GM12878 (cell line): ENCODE data around the gene CALN1. TPM values are rescaled to one million over a fixed set of nuclear protein-coding genes. Genes with fewer than 3 reads are reported as not detected.

Source experiments
- ATAC-seq: fragments of 200-7000 bp; cut with Tn5 transposase; 3 replicates; pipeline ENCODE4 v1.9.1; 2020; ENCODE audit warnings: mild to moderate bottlenecking, moderate library complexity
- BruUV-seq: library from RNA; stranded (reverse); fragments of 400-500 nt; replicated peaks from 2 replicates; lab custom pipeline; 2021; lab: Mats Ljungman, UMichigan
- CTCF ChIA-PET: fragments of 300-600 bp; sonication (Branson Sonifier 250); formaldehyde crosslinking; extraction: SDS; loops from one replicate; lab custom pipeline; 2021; ENCODE audit warnings: inconsistent platforms; lab: Yijun Ruan, JAX
- POLR2A ChIA-PET: fragments of 350-600 bp; formaldehyde crosslinking; extraction: SDS; loops from one replicate; lab custom pipeline; 2021; ENCODE audit warnings: inconsistent platforms; lab: Charles Lee
- RAD21 ChIA-PET: fragments of 300-600 bp; sonication (Branson Sonifier 250); formaldehyde crosslinking; loops from one replicate; lab custom pipeline; 2023; ENCODE audit warnings: antibody characterized with exemption; ENCODE audit not compliant: unreplicated experiment; lab: Charles Lee
- SMC1A ChIA-PET: fragments of 300-600 bp; sonication (Branson Sonifier 250); formaldehyde crosslinking; loops from one replicate; lab custom pipeline; 2023; ENCODE audit not compliant: unreplicated experiment, uncharacterized antibody; lab: Charles Lee
- DNase-seq: peaks from one replicate; pipeline ENCODE4 v3.0.0-alpha.2; 2011; ENCODE audit warnings: low read depth, low spot score
- FAIRE-seq: peaks from 3 replicates; lab custom pipeline; 2011; peaks lifted over from hg19 to GRCh38; lab: Jason Lieb, UNC
- H2AFZ ChIP-seq: 2 replicates; pipeline ENCODE4 v1.6.0; 2011; ENCODE audit warnings: low read depth, low read length, control low read depth; ENCODE audit not compliant: control insufficient read depth
- H3K27ac ChIP-seq: 2 replicates; pipeline ENCODE4 v1.5.1; 2011; ENCODE audit warnings: control low read depth; ENCODE audit not compliant: control insufficient read depth, insufficient read depth
- H3K27me3 ChIP-seq, 2 experiments: replicated peaks in 1 of 2; 2 replicates each; pipeline versions ENCODE4 v1.6.0 to v1.6.1; 2011; ENCODE audit warnings: low read length in 1 of 2; ENCODE audit not compliant: control insufficient read depth in 2 of 2, insufficient read depth in 2 of 2
- H3K36me3 ChIP-seq, 2 experiments: 2 replicates each; pipeline ENCODE4 v1.5.1; 2011; ENCODE audit warnings: low read length in 1 of 2; ENCODE audit not compliant: control insufficient read depth in 2 of 2, insufficient read depth in 2 of 2
- H3K4me1 ChIP-seq: 2 replicates; pipeline ENCODE4 v1.6.1; 2011; ENCODE audit warnings: mild to moderate bottlenecking, low read length, moderate library complexity, mixed read lengths; ENCODE audit not compliant: control insufficient read depth, insufficient read depth
- H3K4me2 ChIP-seq: 2 replicates; pipeline ENCODE4 v1.6.0; 2011; ENCODE audit warnings: control low read depth; ENCODE audit not compliant: control insufficient read depth, insufficient read depth
- H3K4me3 ChIP-seq: fragments of 200-600 bp; sonication (generic); 2 replicates; pipeline ENCODE4 v1.5.1; 2016
- H3K79me2 ChIP-seq: 2 replicates; pipeline ENCODE4 v1.6.0; 2011; ENCODE audit warnings: low read length; ENCODE audit not compliant: control insufficient read depth, insufficient read depth
- H3K9ac ChIP-seq: 2 replicates; pipeline ENCODE4 v1.8.0; 2011; ENCODE audit warnings: low read length, control low read depth, mixed read lengths; ENCODE audit not compliant: control insufficient read depth, insufficient read depth
- H3K9me3 ChIP-seq: replicated peaks from 3 replicates; pipeline ENCODE4 v1.5.1; 2011; ENCODE audit warnings: mild to moderate bottlenecking, low read length; ENCODE audit not compliant: control insufficient read depth, insufficient read depth
- H4K20me1 ChIP-seq: 2 replicates; pipeline ENCODE4 v1.6.0; 2011; ENCODE audit not compliant: control insufficient read depth, insufficient read depth
- CBX5 ChIP-seq: sonication (generic); IDR thresholded peaks from 2 replicates; pipeline ENCODE4 v1.6.1; 2016; ENCODE audit warnings: low read depth, moderate library complexity, mild to moderate bottlenecking, inconsistent platforms
- DPF2 ChIP-seq: fragments of 450-650 bp; IDR thresholded peaks from 2 replicates; pipeline ENCODE4 v1.6.1; 2017; ENCODE audit warnings: mild to moderate bottlenecking
- KDM1A ChIP-seq: fragments of 200-600 bp; sonication (generic); IDR thresholded peaks from 2 replicates; pipeline ENCODE4 v1.6.1; 2016; ENCODE audit warnings: borderline replicate concordance
- MEF2A ChIP-seq: IDR thresholded peaks from 2 replicates; pipeline ENCODE4 v1.6.1; 2011; ENCODE audit warnings: low read depth, mild to moderate bottlenecking, low read length, moderate library complexity; ENCODE audit not compliant: insufficient read depth
- PRDM15 ChIP-seq: fragments of 450-650 bp; formaldehyde crosslinking; IDR thresholded peaks from 2 replicates; pipeline ENCODE4 v1.4.0; 2020; ENCODE audit warnings: mild to moderate bottlenecking, moderate library complexity
- RAD21 ChIP-seq: IDR thresholded peaks from 2 replicates; pipeline ENCODE4 v1.6.1; 2011; ENCODE audit warnings: mild to moderate bottlenecking, low read depth, low read length, moderate library complexity; ENCODE audit not compliant: insufficient read depth
- RAD51 ChIP-seq: fragments of 450-650 bp; IDR thresholded peaks from 2 replicates; pipeline ENCODE4 v1.6.1; 2016; ENCODE audit warnings: moderate library complexity, mild to moderate bottlenecking, inconsistent platforms
- RUNX3 ChIP-seq: IDR thresholded peaks from 2 replicates; pipeline ENCODE4 v1.6.1; 2012; ENCODE audit warnings: low read length, inconsistent platforms
- SIX5 ChIP-seq: IDR thresholded peaks from 2 replicates; pipeline ENCODE4 v1.6.1; 2011; ENCODE audit warnings: mild to moderate bottlenecking, low read depth, low read length, moderate library complexity; ENCODE audit not compliant: severe bottlenecking
- SMARCA5 ChIP-seq: fragments of 450-650 bp; IDR thresholded peaks from 2 replicates; pipeline ENCODE4 v1.6.1; 2017; ENCODE audit warnings: mild to moderate bottlenecking
- STAT1 ChIP-seq: fragments of 450-650 bp; conservative IDR thresholded peaks from 2 replicates; pipeline ENCODE4 v1.6.1; 2014; ENCODE audit warnings: antibody characterized with exemption, mild to moderate bottlenecking
- STAT3 ChIP-seq: IDR thresholded peaks from 2 replicates; pipeline ENCODE4 v1.6.1; 2011; ENCODE audit warnings: low read depth, low read length, improper control_type of control experiment
- WRNIP1 ChIP-seq: IDR thresholded peaks from 2 replicates; pipeline ENCODE4 v1.6.1; 2011; ENCODE audit warnings: low read depth, low read length, improper control_type of control experiment, borderline replicate concordance
- WGBS: methylation state at CpG from one replicate; pipeline ENCODE4 v1.1.6; 2016; ENCODE audit warnings: low lambda C conversion rate; ENCODE audit not compliant: insufficient replicate concordance, insufficient coverage; ENCODE audit errors: missing lambda C conversion rate; 5-methylcytosine and 5-hydroxymethylcytosine counted together
- in situ Hi-C: fragments of 300-500 bp; cut with MboI; formaldehyde crosslinking; loops from 9 replicates; pipeline ENCODE4 v1.14.3; 2018; ENCODE audit warnings: mixed read lengths
- intact Hi-C: fragments of 100-400 bp; cut with micrococcal nuclease; formaldehyde crosslinking; loops from one replicate; pipeline ENCODE4 v1.14.2; 2022; ENCODE audit not compliant: unreplicated experiment
- polyA plus RNA-seq, 11 experiments: library from polyadenylated mRNA; depleted of rRNA in 4 of 11; unstranded in 6 of 11; stranded (reverse) in 5 of 11; fragments of >200 nt; fragmentation: Nextera tagmentation in 4 of 11; fragmentation: Illumina TruSeq in 1 of 11; extraction: Ambion mirVana in 4 of 11; extraction: Trizol in 1 of 11; gene quantifications; 1 replicate in 1 of 11; 2 replicates in 10 of 11; pipeline versions ENCODE4 v1.2.1 to v1.2.3, GENCODE V29; 2011 to 2016; ENCODE audit warnings: inconsistent platforms in 2 of 11, missing spikeins in 2 of 11, low read depth in 1 of 11
- total RNA-seq, 4 experiments: library from RNA; depleted of rRNA in 3 of 4; stranded (reverse); fragments of >200 nt in 3 of 4; fragmentation: Illumina TruSeq in 1 of 4; extraction: Trizol in 1 of 4; gene quantifications; 2 replicates each; pipeline versions ENCODE4 v1.2.1 to v1.2.3, GENCODE V29; 2013 to 2021
- TF ChIP-seq, protein P1 (sequence below): fragments of 150-350 bp; IDR thresholded peaks from 2 replicates; pipeline ENCODE4 v1.6.1; 2014; ENCODE audit warnings: mild to moderate bottlenecking, low read depth, low read length

Gene CALN1
- total and polyA plus RNA-seq, 10 of the 15 experiments (the other 5 are each of a cell fraction or from before 2014, with no cell fraction given): 0.48 to 15.3 (median 1.6) TPM

DNA sequence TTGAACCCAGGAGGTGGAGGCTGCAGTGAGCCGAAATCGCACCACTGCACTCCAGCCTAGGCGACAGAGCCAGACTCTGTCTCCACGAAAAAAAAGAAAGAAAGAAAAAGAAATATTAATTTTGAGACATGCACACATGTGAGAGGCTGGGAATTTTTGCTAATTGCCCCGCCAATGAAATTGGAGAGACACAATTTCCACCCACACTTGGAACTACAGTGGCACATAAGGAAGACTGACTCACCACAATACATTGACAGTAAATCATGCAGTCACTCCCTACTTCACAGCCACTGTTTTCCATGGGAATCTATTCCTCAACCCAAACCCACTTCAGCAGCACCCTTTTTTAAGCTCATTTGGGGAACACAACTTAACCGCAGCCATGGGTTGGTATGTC, 139.7 kb downstream of the CALN1 start:
- RAD21 ChIA-PET: no interaction called here
- in situ Hi-C loops: no loop called here
- ATAC-seq: no peak

More for the DNA sequence above, 139.7 kb downstream of the CALN1 start:
- Histone ChIP-seq H3K27me3 (no peaks in the 10 kb centered on the region), H3K9ac (no peak overlapping the region), H3K79me2 (no peaks in the 10 kb centered on the region), H3K27ac (no peak overlapping the region), H3K9me3 (no peaks in the 10 kb centered on the region; the same call in 2 of the 3 replicates), H3K4me1 (no peaks in the 10 kb centered on the region), H3K36me3 (no peaks in the 10 kb centered on the region), H2AFZ (no peak overlapping the region), H3K4me3 (no peak overlapping the region), H4K20me1 (no peaks in the 10 kb centered on the region), H3K4me2 (no peak overlapping the region)
- 68% methylated on average over 6 of the region's 6 CpGs for WGBS
- DNase-seq (no peak), FAIRE-seq (no peak)
- intact Hi-C loops: no loop called here
- SMC1A ChIA-PET: no interaction called here
- TF ChIP-seq RAD51 (no peak), CBX5 (no peak), PRDM15 (CRISPR knock-in tag) (no peak), MEF2A (no peak), RUNX3 (no peak), DPF2 (no peak), STAT1 (no peak), SMARCA5 (no peak), SIX5 (no peak), KDM1A (no peak), WRNIP1 (no peak), RAD21 (no peak), STAT3 (no peak)
- TF ChIP-seq, protein P1, sequence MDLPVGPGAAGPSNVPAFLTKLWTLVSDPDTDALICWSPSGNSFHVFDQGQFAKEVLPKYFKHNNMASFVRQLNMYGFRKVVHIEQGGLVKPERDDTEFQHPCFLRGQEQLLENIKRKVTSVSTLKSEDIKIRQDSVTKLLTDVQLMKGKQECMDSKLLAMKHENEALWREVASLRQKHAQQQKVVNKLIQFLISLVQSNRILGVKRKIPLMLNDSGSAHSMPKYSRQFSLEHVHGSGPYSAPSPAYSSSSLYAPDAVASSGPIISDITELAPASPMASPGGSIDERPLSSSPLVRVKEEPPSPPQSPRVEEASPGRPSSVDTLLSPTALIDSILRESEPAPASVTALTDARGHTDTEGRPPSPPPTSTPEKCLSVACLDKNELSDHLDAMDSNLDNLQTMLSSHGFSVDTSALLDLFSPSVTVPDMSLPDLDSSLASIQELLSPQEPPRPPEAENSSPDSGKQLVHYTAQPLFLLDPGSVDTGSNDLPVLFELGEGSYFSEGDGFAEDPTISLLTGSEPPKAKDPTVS: no peak
- no TSS peak for BruUV-seq
- CTCF ChIA-PET: no interaction called here
- POLR2A ChIA-PET: no interaction called here
